HFF-Myc (cell line): ENCODE results near the gene NKD1.

Experiments
- DNase-seq: peaks from one replicate; pipeline ENCODE4 v3.0.0-alpha.2; 2011; ENCODE audit warnings: low read depth; ENCODE audit errors: extremely low read depth
- H3K4me3 ChIP-seq: replicated peaks from 2 replicates; pipeline ENCODE4 v1.5.1; 2011; ENCODE audit warnings: low read depth, mild to moderate bottlenecking, control low read depth, low read length
- TF ChIP-seq, protein P1 (sequence below): IDR thresholded peaks from 2 replicates; pipeline ENCODE4 v1.5.1; 2012; ENCODE audit warnings: mild to moderate bottlenecking, low read depth, low read length, control low read depth; ENCODE audit errors: missing control alignments

NKD1 gene

DNA sequence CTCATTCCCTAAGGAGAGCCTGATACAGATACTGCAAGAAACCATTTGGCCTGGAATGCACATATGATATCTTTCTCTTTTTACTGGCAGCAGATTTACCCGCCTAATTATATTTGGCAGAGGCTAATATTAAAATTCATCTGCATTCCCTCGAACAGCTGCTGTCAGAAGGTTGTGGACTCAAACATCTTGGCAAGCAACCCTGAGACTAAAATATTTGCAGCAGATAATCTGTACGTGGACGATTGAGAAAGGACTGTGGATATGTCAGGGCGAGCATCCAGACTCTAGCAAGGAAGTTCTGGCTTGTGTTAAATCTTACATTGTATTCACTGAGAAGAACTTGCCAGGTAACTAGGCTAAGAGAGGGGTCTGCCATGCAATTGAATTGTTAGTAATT, 67.7 kb downstream of the NKD1 start:
- no peak overlapping the region for H3K4me3 ChIP-seq
- DNase-seq: no peak
- TF ChIP-seq, protein P1, sequence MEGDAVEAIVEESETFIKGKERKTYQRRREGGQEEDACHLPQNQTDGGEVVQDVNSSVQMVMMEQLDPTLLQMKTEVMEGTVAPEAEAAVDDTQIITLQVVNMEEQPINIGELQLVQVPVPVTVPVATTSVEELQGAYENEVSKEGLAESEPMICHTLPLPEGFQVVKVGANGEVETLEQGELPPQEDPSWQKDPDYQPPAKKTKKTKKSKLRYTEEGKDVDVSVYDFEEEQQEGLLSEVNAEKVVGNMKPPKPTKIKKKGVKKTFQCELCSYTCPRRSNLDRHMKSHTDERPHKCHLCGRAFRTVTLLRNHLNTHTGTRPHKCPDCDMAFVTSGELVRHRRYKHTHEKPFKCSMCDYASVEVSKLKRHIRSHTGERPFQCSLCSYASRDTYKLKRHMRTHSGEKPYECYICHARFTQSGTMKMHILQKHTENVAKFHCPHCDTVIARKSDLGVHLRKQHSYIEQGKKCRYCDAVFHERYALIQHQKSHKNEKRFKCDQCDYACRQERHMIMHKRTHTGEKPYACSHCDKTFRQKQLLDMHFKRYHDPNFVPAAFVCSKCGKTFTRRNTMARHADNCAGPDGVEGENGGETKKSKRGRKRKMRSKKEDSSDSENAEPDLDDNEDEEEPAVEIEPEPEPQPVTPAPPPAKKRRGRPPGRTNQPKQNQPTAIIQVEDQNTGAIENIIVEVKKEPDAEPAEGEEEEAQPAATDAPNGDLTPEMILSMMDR: no peak

DNA sequence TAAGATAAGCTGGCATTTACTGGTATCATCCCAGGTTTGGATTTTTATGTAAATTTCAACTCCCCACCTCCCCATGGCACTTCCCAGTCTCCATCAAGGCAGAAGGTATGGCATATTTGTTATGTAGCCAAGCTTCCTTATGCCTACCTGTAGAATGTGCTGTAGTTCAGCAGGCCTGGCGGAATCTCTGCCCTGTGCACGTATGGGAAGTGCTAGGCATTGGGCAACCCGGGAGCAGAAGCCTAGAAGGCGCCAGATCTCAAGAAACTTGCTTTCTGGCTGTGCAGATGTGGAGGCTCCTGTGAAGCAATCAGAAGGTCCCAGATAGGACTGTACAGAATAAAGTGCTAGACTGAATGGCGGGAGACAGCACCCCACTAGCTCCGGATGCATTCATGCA, 68.2 kb downstream of the NKD1 start:
- DNase-seq: no peak
- TF ChIP-seq, protein P1: no peak
- H3K4me3 ChIP-seq: no peak overlapping the region

DNA sequence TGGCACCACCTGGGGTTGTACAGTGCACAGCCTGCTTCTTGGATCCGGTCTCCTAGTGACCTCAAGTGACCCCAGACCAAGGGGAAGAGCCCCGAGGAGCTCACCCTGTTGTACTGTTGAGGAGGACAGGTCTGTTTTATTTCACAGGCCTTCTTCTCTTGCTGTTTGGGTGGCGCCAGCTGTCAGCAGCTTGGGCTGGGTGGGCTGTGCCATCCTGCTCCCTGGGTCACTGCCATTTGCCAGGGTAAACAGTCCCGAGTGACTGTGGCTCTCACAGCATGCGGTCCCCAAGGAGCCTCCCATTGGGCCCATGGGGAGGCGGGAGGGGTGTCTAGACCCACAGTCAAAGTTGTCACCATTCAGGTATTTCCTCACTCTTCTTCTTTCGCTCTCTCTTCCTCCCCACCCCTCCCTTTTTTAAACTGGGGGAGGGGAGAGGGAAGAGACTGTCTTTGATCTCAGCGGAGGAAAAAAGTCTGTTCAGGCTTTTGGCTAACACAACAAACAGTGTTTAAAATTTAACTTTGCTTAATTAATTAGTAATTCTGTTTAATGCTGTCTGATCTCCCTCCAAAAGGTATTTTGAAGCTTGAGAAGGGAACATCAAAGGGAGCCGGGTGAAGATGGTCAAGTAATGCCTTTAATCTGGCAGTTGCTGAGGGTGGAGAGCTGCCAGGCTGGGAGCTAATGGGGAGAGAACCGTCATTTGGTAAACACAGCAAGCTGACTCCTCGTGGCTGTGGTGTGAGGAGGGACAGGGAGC, 68.9 kb downstream of the NKD1 start:
- no peak for DNase-seq
- H3K4me3 ChIP-seq: no peak overlapping the region
- TF ChIP-seq, protein P1: no peak

- DNase-seq: no peak
- TF ChIP-seq, protein P1: no peak
- no peak overlapping the region for H3K4me3 ChIP-seq
Measured at GRCh38 chr16:50617646-50618184, 69.5 kb downstream of the NKD1 start.

GRCh38 chr16:50618238-50618918, 70.2 kb downstream of the NKD1 start:
- TF ChIP-seq, protein P1: no peak
- no peak for DNase-seq
- H3K4me3 ChIP-seq: no peak overlapping the region

DNA sequence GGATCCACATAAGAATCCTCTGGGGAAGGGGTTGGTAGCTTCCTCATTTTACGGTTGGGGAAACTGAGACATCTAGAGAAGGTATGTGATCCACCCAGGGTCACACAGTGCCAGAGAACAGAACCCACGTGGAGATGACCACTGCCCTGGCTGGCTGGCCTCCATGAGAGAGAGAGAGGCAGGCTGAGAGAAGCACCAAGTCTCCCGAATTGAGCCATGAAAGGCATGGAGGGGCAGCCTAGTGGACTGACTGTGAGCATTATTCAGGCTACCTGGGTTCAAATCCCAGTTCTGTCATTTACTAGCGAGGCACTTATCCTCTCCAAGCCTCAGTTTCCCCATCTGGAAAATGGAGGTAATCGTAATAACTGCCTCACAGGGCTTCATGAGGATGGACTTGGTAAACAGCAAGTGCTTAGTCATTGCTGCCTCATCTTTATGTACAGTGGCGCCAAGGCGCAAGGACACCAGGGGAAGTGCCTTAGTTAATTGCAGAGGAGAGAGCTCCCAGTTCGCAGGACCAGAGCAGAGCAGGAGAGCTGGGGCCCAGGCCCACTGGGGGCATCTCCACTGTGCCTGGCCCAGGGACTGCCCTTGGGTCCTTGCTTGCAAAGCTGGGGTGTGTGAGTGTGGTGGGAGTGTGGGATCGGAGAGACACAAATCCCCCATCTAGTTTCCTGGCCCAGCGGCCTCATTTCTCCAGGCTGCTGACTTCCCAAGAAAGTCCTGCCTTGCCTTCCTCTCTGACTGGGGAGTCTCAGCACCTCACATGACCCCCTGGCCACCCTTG, 71.7 kb downstream of the NKD1 start:
- TF ChIP-seq, protein P1: no peak
- DNase-seq: no peak
- H3K4me3 ChIP-seq: no peak overlapping the region
